GM23338 (cell line): ENCODE data around the gene F7.

Experiments
- ETS1 ChIP-seq: IDR thresholded peaks from 2 replicates; pipeline ENCODE4 v1.6.1; 2016; ENCODE audit warnings: antibody characterized with exemption
- EZH2 ChIP-seq: fragments of 200-600 bp; sonication (generic); IDR thresholded peaks from one replicate; pipeline ENCODE4 v1.8.0; 2017; ENCODE audit warnings: antibody characterized with exemption, mild to moderate bottlenecking, low read depth; ENCODE audit not compliant: unreplicated experiment
- JUNB ChIP-seq: IDR thresholded peaks from one replicate; pipeline ENCODE4 v1.6.1; 2016; ENCODE audit warnings: antibody characterized with exemption; ENCODE audit not compliant: unreplicated experiment
- POLR2AphosphoS5 ChIP-seq: IDR thresholded peaks from 2 replicates; pipeline ENCODE4 v1.6.1; 2016; ENCODE audit warnings: antibody characterized with exemption, low read depth
- ZNF462 ChIP-seq: fragments of 250-450 bp; sonication (Bioruptor Pico); IDR thresholded peaks from 2 replicates; pipeline ENCODE4 v1.5.0; 2020; ENCODE audit warnings: mild to moderate bottlenecking, moderate library complexity
- TF ChIP-seq, protein P1 (sequence below): IDR thresholded peaks from one replicate; pipeline ENCODE4 v1.6.1; 2018; ENCODE audit warnings: antibody characterized with exemption; ENCODE audit not compliant: unreplicated experiment
- TF ChIP-seq, protein P2 (sequence below), 2 experiments: fragments of 200-600 bp in 1 of 2; sonication (generic) in 1 of 2; conservative IDR thresholded peaks; 2 replicates each; pipeline versions ENCODE4 v1.5.1 to v1.6.1; 2016 to 2017; ENCODE audit warnings: antibody characterized with exemption in 2 of 2, low read depth in 2 of 2, mild to moderate bottlenecking in 2 of 2, moderate library complexity in 1 of 2

DNA sequence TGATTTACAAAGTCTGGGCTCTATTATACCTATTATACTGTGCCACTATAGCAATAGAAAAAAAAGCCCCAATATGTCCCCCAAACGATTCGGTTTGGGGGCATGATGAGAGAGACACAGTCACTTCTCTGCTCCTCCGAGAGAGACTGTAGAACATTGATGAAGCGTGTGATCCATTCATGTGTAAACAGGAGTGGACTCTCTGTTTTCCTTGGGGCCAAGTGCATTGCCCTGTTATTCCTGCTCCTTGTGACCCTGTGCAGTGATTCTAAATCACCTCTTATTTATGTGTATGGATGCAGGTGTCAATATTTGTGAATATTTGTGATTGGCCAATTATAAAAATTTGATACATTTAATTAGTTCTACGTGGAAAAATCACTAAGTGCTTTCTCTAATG, 34.0 kb downstream of the F7 start:
- TF ChIP-seq, protein P1, sequence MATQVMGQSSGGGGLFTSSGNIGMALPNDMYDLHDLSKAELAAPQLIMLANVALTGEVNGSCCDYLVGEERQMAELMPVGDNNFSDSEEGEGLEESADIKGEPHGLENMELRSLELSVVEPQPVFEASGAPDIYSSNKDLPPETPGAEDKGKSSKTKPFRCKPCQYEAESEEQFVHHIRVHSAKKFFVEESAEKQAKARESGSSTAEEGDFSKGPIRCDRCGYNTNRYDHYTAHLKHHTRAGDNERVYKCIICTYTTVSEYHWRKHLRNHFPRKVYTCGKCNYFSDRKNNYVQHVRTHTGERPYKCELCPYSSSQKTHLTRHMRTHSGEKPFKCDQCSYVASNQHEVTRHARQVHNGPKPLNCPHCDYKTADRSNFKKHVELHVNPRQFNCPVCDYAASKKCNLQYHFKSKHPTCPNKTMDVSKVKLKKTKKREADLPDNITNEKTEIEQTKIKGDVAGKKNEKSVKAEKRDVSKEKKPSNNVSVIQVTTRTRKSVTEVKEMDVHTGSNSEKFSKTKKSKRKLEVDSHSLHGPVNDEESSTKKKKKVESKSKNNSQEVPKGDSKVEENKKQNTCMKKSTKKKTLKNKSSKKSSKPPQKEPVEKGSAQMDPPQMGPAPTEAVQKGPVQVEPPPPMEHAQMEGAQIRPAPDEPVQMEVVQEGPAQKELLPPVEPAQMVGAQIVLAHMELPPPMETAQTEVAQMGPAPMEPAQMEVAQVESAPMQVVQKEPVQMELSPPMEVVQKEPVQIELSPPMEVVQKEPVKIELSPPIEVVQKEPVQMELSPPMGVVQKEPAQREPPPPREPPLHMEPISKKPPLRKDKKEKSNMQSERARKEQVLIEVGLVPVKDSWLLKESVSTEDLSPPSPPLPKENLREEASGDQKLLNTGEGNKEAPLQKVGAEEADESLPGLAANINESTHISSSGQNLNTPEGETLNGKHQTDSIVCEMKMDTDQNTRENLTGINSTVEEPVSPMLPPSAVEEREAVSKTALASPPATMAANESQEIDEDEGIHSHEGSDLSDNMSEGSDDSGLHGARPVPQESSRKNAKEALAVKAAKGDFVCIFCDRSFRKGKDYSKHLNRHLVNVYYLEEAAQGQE = no peak
- TF ChIP-seq, protein P2, sequence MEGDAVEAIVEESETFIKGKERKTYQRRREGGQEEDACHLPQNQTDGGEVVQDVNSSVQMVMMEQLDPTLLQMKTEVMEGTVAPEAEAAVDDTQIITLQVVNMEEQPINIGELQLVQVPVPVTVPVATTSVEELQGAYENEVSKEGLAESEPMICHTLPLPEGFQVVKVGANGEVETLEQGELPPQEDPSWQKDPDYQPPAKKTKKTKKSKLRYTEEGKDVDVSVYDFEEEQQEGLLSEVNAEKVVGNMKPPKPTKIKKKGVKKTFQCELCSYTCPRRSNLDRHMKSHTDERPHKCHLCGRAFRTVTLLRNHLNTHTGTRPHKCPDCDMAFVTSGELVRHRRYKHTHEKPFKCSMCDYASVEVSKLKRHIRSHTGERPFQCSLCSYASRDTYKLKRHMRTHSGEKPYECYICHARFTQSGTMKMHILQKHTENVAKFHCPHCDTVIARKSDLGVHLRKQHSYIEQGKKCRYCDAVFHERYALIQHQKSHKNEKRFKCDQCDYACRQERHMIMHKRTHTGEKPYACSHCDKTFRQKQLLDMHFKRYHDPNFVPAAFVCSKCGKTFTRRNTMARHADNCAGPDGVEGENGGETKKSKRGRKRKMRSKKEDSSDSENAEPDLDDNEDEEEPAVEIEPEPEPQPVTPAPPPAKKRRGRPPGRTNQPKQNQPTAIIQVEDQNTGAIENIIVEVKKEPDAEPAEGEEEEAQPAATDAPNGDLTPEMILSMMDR (conservative IDR thresholded peaks at IDR 0.05; ENCODE audit: low read depth in 2 of 2) = no peak
- TF ChIP-seq EZH2 (no peak), POLR2AphosphoS5 (no peak), ETS1 (no peak), ZNF462 (no peak), JUNB (no peak)
